Activated CD4-positive, alpha-beta memory T cell treated with anti-CD3 and anti-CD28 coated beads for 36 hours (primary cell): Measurements from ENCODE around the gene SLC35A1. TPM values are rescaled to one million over a fixed set of nuclear protein-coding genes. Genes with fewer than 3 reads are reported as not detected.
"Not testable (repeated sequence)": the region's sequence is repeated elsewhere in the genome, so short reads cannot be mapped to it uniquely, and the experiment has no call there.

Source experiments
- CTCF ChIA-PET: fragments of 350-600 bp; sonication (Branson Sonifier 250); formaldehyde crosslinking; loops from one replicate; lab custom pipeline; 2021; ENCODE audit warnings: antibody characterized with exemption, inconsistent platforms; lab: Charles Lee
- POLR2A ChIA-PET: fragments of 350-600 bp; sonication (Branson Sonifier 250); formaldehyde crosslinking; loops from one replicate; lab custom pipeline; 2021; ENCODE audit warnings: antibody characterized with exemption; lab: Charles Lee
- DNase-seq: peaks from one replicate; pipeline ENCODE4 v3.0.0-alpha.2; 2020
- H3K27ac Mint-ChIP-seq: one replicate; pipeline ENCODE4 v1.8.0; 2021; ENCODE audit warnings: mixed read lengths
- H3K27me3 Mint-ChIP-seq: one replicate; pipeline ENCODE4 v1.8.0; 2021; ENCODE audit warnings: mixed read lengths
- H3K36me3 Mint-ChIP-seq: one replicate; pipeline ENCODE4 v1.8.0; 2021; ENCODE audit warnings: mixed read lengths
- H3K4me1 Mint-ChIP-seq: one replicate; pipeline ENCODE4 v1.8.0; 2021; ENCODE audit warnings: low read depth, mixed read lengths
- H3K4me3 Mint-ChIP-seq: one replicate; pipeline ENCODE4 v1.8.0; 2021; ENCODE audit warnings: mild to moderate bottlenecking, mixed read lengths
- H3K9me3 Mint-ChIP-seq: one replicate; pipeline ENCODE4 v1.8.0; 2021; ENCODE audit warnings: mixed read lengths
- intact Hi-C: fragments of 100-400 bp; cut with micrococcal nuclease; formaldehyde crosslinking; loops from one replicate; pipeline ENCODE4 v1.15.1; 2023
- total RNA-seq, 2 experiments: library from RNA; stranded (reverse); gene quantifications; one replicate each; pipeline ENCODE4 v1.2.3, GENCODE V29; 2021

SLC35A1 gene
- total RNA-seq, 2 experiments from 2014 or later, result 7.8 to 9.5 TPM

- Mint-ChIP-seq H3K36me3 (peaks cover 5% of the 10 kb centered on the region), H3K9me3 (no peaks in the 10 kb centered on the region), H3K27ac (no peak overlapping the region), H3K4me1 (peaks cover 4% of the 10 kb centered on the region), H3K27me3 (no peaks in the 10 kb centered on the region), H3K4me3 (no peak overlapping the region)
- ChIA-PET CTCF (no interaction called here), POLR2A (no interaction called here)
- no peak for DNase-seq
- intact Hi-C loops, result no loop called here
These were observed 11.7 kb downstream of the SLC35A1 start for GRCh38 chr6:87484491-87484890.

- peaks cover 4% of the 10 kb centered on the region for H3K4me1 Mint-ChIP-seq
- peaks cover 11% of the 10 kb centered on the region for H3K36me3 Mint-ChIP-seq
- intact Hi-C loops, result no loop called here
- POLR2A ChIA-PET, result no interaction called here
- H3K4me3 Mint-ChIP-seq, result no peak overlapping the region
- no peaks in the 10 kb centered on the region for H3K9me3 Mint-ChIP-seq
- no peak overlapping the region for H3K27ac Mint-ChIP-seq
- H3K27me3 Mint-ChIP-seq, result no peaks in the 10 kb centered on the region
- no peak for DNase-seq
- CTCF ChIA-PET, result no interaction called here
These were observed 14.8 kb downstream of the SLC35A1 start for GRCh38 chr6:87487555-87487954.

GRCh38 chr6:87489326-87489725, 16.6 kb downstream of the SLC35A1 start:
- CTCF ChIA-PET, result interaction anchor here (0.6 kb wide), 1 partner anchor 415 kb away, joined by 3 read pairs; no protein-coding TSS in a partner anchor
- H3K4me3 Mint-ChIP-seq, H3K27ac Mint-ChIP-seq, intact Hi-C loops, H3K4me1 Mint-ChIP-seq, H3K9me3 Mint-ChIP-seq, POLR2A ChIA-PET, H3K27me3 Mint-ChIP-seq, DNase-seq: not testable (repeated sequence)
- H3K36me3 Mint-ChIP-seq, result peaks cover 12% of the 10 kb centered on the region

- H3K4me1 Mint-ChIP-seq, result peaks cover 2% of the 10 kb centered on the region
- DNase-seq, result no peak
- ChIA-PET POLR2A (interaction anchor here (0.7 kb wide), 1 partner anchor 110 kb away, joined by 4 read pairs; no protein-coding TSS in a partner anchor), CTCF (interaction anchor here (0.6 to 1.8 kb wide), 3 partner anchors 9 to 102 kb away, joined by 3 to 6 read pairs (median 3); no protein-coding TSS in a partner anchor)
- no peak overlapping the region for H3K27ac Mint-ChIP-seq
- no peaks in the 10 kb centered on the region for H3K9me3 Mint-ChIP-seq
- H3K4me3 Mint-ChIP-seq, result no peak overlapping the region
- peaks cover 12% of the 10 kb centered on the region for H3K36me3 Mint-ChIP-seq
- H3K27me3 Mint-ChIP-seq, result no peaks in the 10 kb centered on the region
- intact Hi-C loops, result no loop called here
These were observed 22.1 kb downstream of the SLC35A1 start for GRCh38 chr6:87494761-87495422.

- CTCF ChIA-PET, result no interaction called here
- Mint-ChIP-seq H3K9me3 (no peaks in the 10 kb centered on the region), H3K4me3 (no peak overlapping the region), H3K4me1 (peaks cover 2% of the 10 kb centered on the region), H3K27me3 (no peaks in the 10 kb centered on the region), H3K27ac (no peak overlapping the region), H3K36me3 (peaks cover 6% of the 10 kb centered on the region)
- intact Hi-C loops, result no loop called here
- no peak for DNase-seq
- POLR2A ChIA-PET, result no interaction called here
These were observed 25.3 kb downstream of the SLC35A1 start for GRCh38 chr6:87498048-87498447.

GRCh38 chr6:87501809-87502572, 29.2 kb downstream of the SLC35A1 start:
- no peak overlapping the region for H3K27ac Mint-ChIP-seq
- H3K36me3 Mint-ChIP-seq, result peaks cover 14% of the 10 kb centered on the region
- intact Hi-C loops, result no loop called here
- no peak for DNase-seq
- ChIA-PET POLR2A (no interaction called here), CTCF (no interaction called here)
- H3K4me3 Mint-ChIP-seq, result no peak overlapping the region
- no peaks in the 10 kb centered on the region for H3K27me3 Mint-ChIP-seq
- H3K9me3 Mint-ChIP-seq, result no peaks in the 10 kb centered on the region
- peaks cover 5% of the 10 kb centered on the region for H3K4me1 Mint-ChIP-seq

GRCh38 chr6:87504441-87504840, 31.7 kb downstream of the SLC35A1 start:
- intact Hi-C loops, result no loop called here
- no peak for DNase-seq
- ChIA-PET CTCF (interaction anchor here (0.8 kb wide), 1 partner anchor 425 kb away, joined by 3 read pairs; no protein-coding TSS in a partner anchor), POLR2A (no interaction called here)
- Mint-ChIP-seq H3K4me1 (peaks cover 3% of the 10 kb centered on the region), H3K9me3 (no peaks in the 10 kb centered on the region), H3K4me3 (no peak overlapping the region), H3K36me3 (peaks cover 19% of the 10 kb centered on the region), H3K27ac (no peak overlapping the region), H3K27me3 (no peaks in the 10 kb centered on the region)

GRCh38 chr6:87514831-87515230, 42.1 kb downstream of the SLC35A1 start:
- CTCF ChIA-PET, result interaction anchor here (0.7 kb wide), 1 partner anchor 85 kb away, joined by 4 read pairs; no protein-coding TSS in a partner anchor
- Mint-ChIP-seq H3K27me3 (no peaks in the 10 kb centered on the region), H3K4me3 (no peak overlapping the region), H3K9me3 (no peaks in the 10 kb centered on the region), H3K27ac (peak overlapping the region; percentile 56), H3K4me1 (peaks cover 8% of the 10 kb centered on the region), H3K36me3 (peaks cover 40% of the 10 kb centered on the region)
- POLR2A ChIA-PET, result interaction anchor here (0.5 kb wide), 1 partner anchor 125 kb away, joined by 4 read pairs; no protein-coding TSS in a partner anchor
- DNase-seq, result no peak
- intact Hi-C loops, result no loop called here

- intact Hi-C loops, result no loop called here
- peaks cover 37% of the 10 kb centered on the region for H3K36me3 Mint-ChIP-seq
- no peaks in the 10 kb centered on the region for H3K9me3 Mint-ChIP-seq
- DNase-seq, result no peak
- H3K27me3 Mint-ChIP-seq, result no peaks in the 10 kb centered on the region
- H3K27ac Mint-ChIP-seq, result no peak overlapping the region
- H3K4me1 Mint-ChIP-seq, result peaks cover 8% of the 10 kb centered on the region
- H3K4me3 Mint-ChIP-seq, result no peak overlapping the region
- ChIA-PET CTCF (no interaction called here), POLR2A (no interaction called here)
These were observed 45.7 kb downstream of the SLC35A1 start for GRCh38 chr6:87518453-87518852.

GRCh38 chr6:87522686-87523085, 49.9 kb downstream of the SLC35A1 start:
- Mint-ChIP-seq H3K4me1 (no peaks in the 10 kb centered on the region), H3K27ac (no peak overlapping the region), H3K4me3 (no peak overlapping the region), H3K27me3 (no peaks in the 10 kb centered on the region), H3K9me3 (no peaks in the 10 kb centered on the region), H3K36me3 (peaks cover 23% of the 10 kb centered on the region)
- intact Hi-C loops, result no loop called here
- POLR2A ChIA-PET, result no interaction called here
- DNase-seq, result no peak
- CTCF ChIA-PET, result no interaction called here

- Mint-ChIP-seq H3K4me3 (no peak overlapping the region), H3K27me3 (no peaks in the 10 kb centered on the region), H3K4me1 (peaks cover 5% of the 10 kb centered on the region), H3K27ac (peak overlapping the region; percentile 9), H3K36me3 (peaks cover 27% of the 10 kb centered on the region), H3K9me3 (no peaks in the 10 kb centered on the region)
- no peak for DNase-seq
- intact Hi-C loops, result no loop called here
- CTCF ChIA-PET, result no interaction called here
- POLR2A ChIA-PET, result no interaction called here
These were observed 56.4 kb downstream of the SLC35A1 start for GRCh38 chr6:87529221-87529620.

GRCh38 chr6:87534377-87535047, 61.7 kb downstream of the SLC35A1 start:
- CTCF ChIA-PET, result interaction anchor here (0.6 kb wide), 2 partner anchors 126 to 655 kb away, joined by 3 read pairs; no protein-coding TSS in a partner anchor
- no peaks in the 10 kb centered on the region for H3K27me3 Mint-ChIP-seq
- DNase-seq, result no peak
- no peak overlapping the region for H3K4me3 Mint-ChIP-seq
- peaks cover 2% of the 10 kb centered on the region for H3K4me1 Mint-ChIP-seq
- intact Hi-C loops, result no loop called here
- peaks cover 21% of the 10 kb centered on the region for H3K36me3 Mint-ChIP-seq
- no peak overlapping the region for H3K27ac Mint-ChIP-seq
- peaks cover 3% of the 10 kb centered on the region for H3K9me3 Mint-ChIP-seq
- POLR2A ChIA-PET, result interaction anchor here (0.6 kb wide), 1 partner anchor 15 kb away, joined by 3 read pairs; no protein-coding TSS in a partner anchor
